Uterus (tissue), 2 donors: ENCODE measurements around the gene PSMB4.

Experiments
- POLR2A ChIP-seq, 2 donors: fragments of 450-650 bp; IDR thresholded peaks; one replicate each; pipeline ENCODE4 v1.6.1; 2016; ENCODE audit warnings: antibody characterized with exemption in 2 of 2, mild to moderate bottlenecking in 1 of 2, moderate library complexity in 1 of 2
- TF ChIP-seq, protein P1 (sequence below), 4 experiments: fragments of 200-600 bp in 2 of 4; fragments of 450-650 bp in 2 of 4; sonication (generic) in 2 of 4; IDR thresholded peaks; one replicate each; pipeline ENCODE4 v1.5.1; 2016 to 2019; ENCODE audit warnings: antibody characterized with exemption in 4 of 4, mild to moderate bottlenecking in 2 of 4, moderate library complexity in 1 of 4

DNA sequence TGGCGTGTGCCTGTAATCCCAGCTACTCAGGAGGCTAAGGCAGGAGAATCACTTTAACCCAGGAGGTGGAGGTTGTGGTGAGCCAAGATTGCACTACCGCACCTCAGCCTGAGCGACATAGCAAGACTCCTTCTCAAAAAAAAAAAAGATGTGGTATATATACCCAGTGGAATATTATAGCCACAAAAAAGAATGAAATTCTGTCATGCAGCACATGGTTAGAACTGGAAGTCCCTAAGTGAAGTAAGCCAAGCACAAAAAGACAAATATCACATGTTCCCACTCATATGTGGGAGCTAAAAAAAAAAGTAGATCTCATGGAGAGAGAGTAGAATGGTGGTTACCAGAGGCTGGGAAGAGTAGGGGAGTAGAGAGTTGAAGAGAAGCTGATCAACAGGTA, 18.7 kb downstream of the PSMB4 start:
- TF ChIP-seq, protein P1, sequence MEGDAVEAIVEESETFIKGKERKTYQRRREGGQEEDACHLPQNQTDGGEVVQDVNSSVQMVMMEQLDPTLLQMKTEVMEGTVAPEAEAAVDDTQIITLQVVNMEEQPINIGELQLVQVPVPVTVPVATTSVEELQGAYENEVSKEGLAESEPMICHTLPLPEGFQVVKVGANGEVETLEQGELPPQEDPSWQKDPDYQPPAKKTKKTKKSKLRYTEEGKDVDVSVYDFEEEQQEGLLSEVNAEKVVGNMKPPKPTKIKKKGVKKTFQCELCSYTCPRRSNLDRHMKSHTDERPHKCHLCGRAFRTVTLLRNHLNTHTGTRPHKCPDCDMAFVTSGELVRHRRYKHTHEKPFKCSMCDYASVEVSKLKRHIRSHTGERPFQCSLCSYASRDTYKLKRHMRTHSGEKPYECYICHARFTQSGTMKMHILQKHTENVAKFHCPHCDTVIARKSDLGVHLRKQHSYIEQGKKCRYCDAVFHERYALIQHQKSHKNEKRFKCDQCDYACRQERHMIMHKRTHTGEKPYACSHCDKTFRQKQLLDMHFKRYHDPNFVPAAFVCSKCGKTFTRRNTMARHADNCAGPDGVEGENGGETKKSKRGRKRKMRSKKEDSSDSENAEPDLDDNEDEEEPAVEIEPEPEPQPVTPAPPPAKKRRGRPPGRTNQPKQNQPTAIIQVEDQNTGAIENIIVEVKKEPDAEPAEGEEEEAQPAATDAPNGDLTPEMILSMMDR (IDR thresholded peaks at IDR 0.05) = no peak
- no peak for TF ChIP-seq POLR2A (IDR thresholded peaks at IDR 0.05)
